ENCODE measurements around the gene ETAA1.

GRCh38 chr2:67436221-67436620 is 39.1 kb downstream of the ETAA1 start:
- TF ChIP-seq, protein P1, sequence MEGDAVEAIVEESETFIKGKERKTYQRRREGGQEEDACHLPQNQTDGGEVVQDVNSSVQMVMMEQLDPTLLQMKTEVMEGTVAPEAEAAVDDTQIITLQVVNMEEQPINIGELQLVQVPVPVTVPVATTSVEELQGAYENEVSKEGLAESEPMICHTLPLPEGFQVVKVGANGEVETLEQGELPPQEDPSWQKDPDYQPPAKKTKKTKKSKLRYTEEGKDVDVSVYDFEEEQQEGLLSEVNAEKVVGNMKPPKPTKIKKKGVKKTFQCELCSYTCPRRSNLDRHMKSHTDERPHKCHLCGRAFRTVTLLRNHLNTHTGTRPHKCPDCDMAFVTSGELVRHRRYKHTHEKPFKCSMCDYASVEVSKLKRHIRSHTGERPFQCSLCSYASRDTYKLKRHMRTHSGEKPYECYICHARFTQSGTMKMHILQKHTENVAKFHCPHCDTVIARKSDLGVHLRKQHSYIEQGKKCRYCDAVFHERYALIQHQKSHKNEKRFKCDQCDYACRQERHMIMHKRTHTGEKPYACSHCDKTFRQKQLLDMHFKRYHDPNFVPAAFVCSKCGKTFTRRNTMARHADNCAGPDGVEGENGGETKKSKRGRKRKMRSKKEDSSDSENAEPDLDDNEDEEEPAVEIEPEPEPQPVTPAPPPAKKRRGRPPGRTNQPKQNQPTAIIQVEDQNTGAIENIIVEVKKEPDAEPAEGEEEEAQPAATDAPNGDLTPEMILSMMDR (IDR thresholded peaks at IDR 0.05; ENCODE audit: low read depth, low read length, poor library complexity, severe bottlenecking): no peak
- TF ChIP-seq EZH2phosphoT487 (IDR thresholded peaks at IDR 0.05; ENCODE audit: borderline replicate concordance, low read length): no peak

Data from DOHH2 (cell line).